GM13977 (cell line): ENCODE measurements around the gene TXNDC17.

ENCODE experiments used
- DNase-seq: peaks from one replicate; pipeline ENCODE4 v3.0.0; 2012; ENCODE audit warnings: low spot score
- CTCF ChIP-seq: IDR thresholded peaks from 2 replicates; pipeline ENCODE4 v1.5.1; 2012; ENCODE audit warnings: mild to moderate bottlenecking, control low read depth; ENCODE audit not compliant: insufficient read depth; ENCODE audit errors: extremely low read depth, missing control alignments
- in situ Hi-C: fragments of 300-500 bp; cut with MboI; formaldehyde crosslinking; loops from one replicate; pipeline ENCODE4 v1.12.0; 2022; ENCODE audit warnings: low sequenced_read_pairs, low pct_unique_long_range_greater_than_20kb, mixed read lengths, inconsistent platforms; ENCODE audit not compliant: unreplicated experiment

TXNDC17 gene

GRCh38 chr17:6681671-6682070 is 40.8 kb downstream of the TXNDC17 start:
- DNase-seq: no peak
- no peak for TF ChIP-seq CTCF
- in situ Hi-C loops: no loop called here

GRCh38 chr17:6682339-6682738 is 41.5 kb downstream of the TXNDC17 start:
- TF ChIP-seq CTCF: no peak
- DNase-seq: no peak
- in situ Hi-C loops: no loop called here

- no peak for TF ChIP-seq CTCF
- in situ Hi-C loops: no loop called here
- no peak for DNase-seq
These were observed 42.3 kb downstream of the TXNDC17 start for GRCh38 chr17:6683081-6683684.

- in situ Hi-C loops: no loop called here
- DNase-seq: no peak
- TF ChIP-seq CTCF: no peak
These were observed 43.0 kb downstream of the TXNDC17 start for GRCh38 chr17:6683730-6684459.

- in situ Hi-C loops: no loop called here
- TF ChIP-seq CTCF: no peak
- DNase-seq: no peak
These were observed 43.6 kb downstream of the TXNDC17 start for GRCh38 chr17:6684460-6684783.

GRCh38 chr17:6684881-6685767 is 44.3 kb downstream of the TXNDC17 start:
- no peak for DNase-seq
- no peak for TF ChIP-seq CTCF
- in situ Hi-C loops: no loop called here
